GM12873 (cell line): ENCODE measurements around the gene MTRF1.
A peak's percentile ranks its signal among the peaks of the same experiment; 100 is the strongest.

Source experiments
- CTCF ChIP-seq: IDR thresholded peaks from 2 replicates; pipeline ENCODE4 v1.5.1; 2012; ENCODE audit warnings: low read depth, mild to moderate bottlenecking, moderate library complexity, low read length, control low read depth; ENCODE audit not compliant: insufficient read depth; ENCODE audit errors: missing control alignments

Gene MTRF1

GRCh38 chr13:41231786-41232185 lies 31.6 kb downstream of the MTRF1 start:
- TF ChIP-seq CTCF: no peak

DNA sequence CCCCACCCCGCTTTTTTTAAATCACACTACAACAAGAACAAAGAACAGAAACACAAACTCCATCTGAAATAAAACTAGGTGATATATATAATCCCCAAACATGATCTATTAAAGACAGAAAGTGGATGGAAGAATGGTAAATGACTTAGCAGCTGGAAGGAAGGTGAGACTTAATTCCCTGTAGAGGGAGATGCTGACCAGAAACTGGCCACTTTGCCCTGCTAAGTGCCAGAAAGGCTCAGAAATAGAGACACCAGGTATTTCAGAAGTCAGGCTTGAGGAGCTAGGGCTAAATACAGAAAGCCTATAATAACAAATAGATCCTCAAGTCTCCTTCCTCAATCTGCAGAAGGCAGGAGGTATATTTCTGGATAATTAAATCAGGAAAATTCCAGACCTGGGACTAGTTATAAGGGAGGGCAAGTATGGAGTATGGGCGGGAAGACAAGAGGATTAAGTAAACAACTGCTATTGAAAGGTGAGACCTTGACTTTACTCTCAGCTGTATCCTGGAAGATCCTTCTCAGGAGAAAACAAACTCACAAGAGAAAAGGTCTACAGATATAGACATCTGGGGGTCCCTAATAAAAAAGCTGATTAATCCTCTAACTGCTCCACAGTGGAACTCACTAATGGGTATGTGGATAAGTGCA lies 32.2 kb downstream of the MTRF1 start:
- no peak for TF ChIP-seq CTCF

- TF ChIP-seq CTCF: no peak
These were observed 34.0 kb downstream of the MTRF1 start for GRCh38 chr13:41229356-41229755.

DNA sequence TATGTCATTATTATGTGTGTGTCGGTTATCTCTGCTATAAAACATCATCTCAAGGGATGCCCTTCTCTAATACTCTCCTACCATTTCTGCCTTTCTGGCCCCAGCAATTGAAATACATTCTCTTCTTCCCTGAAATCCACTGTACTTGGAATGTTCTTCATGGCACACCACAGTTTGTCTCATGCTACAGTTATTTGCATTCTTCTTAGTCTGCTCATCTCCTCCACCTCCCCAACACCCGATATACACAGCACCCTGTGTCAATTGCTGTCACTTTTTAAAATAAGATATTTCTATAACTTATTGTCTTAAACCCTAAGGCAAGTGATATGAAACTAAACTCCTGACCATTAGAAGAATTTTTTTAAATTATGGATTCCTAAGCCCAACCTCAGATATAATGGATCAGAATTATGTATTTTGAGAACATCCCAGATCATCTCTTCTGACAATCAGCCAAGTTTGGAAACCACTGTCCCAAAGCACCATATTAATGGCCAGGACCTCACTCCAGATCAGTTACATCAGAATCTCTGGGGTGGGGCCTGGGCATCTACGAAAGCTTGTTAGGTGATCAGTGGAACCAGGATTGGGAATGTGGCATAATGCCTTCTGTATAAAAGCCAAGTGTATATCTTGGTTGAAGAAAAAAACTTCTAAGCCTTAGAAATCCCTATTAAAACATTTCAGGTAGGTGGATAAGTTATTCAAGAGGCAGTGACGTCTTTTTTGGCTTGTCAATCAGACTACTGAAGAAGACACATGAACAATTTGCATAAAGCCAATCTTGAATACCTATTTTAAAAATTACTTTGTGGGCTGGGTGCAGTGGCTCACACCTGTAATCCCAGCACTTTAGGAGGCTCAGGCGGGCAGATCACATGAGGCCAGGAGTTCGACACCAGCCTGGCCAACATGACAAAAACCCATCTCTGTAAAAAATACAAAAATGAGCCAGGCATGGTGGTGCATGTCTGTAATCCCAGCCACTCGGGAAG lies 39.0 kb downstream of the MTRF1 start:
- no peak for TF ChIP-seq CTCF

- TF ChIP-seq CTCF: peak; percentile 79
These were observed 41.0 kb downstream of the MTRF1 start for GRCh38 chr13:41222259-41222852.

DNA sequence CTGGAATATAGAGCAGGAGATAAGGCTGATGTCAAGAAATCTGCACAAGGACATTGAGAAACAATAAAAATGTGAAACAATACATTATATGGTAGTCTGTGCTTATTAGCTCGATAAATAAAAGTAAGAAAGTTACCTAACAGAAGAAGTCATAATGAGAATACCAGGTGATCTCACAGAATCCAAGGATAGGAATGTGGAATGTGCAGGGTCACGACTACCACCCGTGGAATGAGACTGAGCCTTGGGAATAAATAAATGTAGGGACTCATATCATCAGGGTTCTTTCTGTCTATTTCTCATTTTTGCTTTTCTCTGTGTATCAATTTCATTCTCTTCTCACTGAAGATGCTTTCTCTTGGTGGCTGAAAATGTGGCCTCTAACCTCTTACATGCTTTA lies 43.0 kb downstream of the MTRF1 start:
- TF ChIP-seq CTCF: no peak

- TF ChIP-seq CTCF: no peak
These were observed 47.2 kb downstream of the MTRF1 start for GRCh38 chr13:41216160-41216559.
